GM19238 (cell line): ENCODE data around the gene ADORA3.

Experiments used
- DNase-seq: peaks from one replicate; pipeline ENCODE4 v3.0.0; 2011; ENCODE audit warnings: low spot score; ENCODE audit not compliant: insufficient read length

The ADORA3 gene

GRCh38 chr1:111507411-111508201, 4.2 kb upstream of the ADORA3 start:
- DNase-seq, result peak; percentile 58

- DNase-seq, result no peak
Measured at GRCh38 chr1:111506561-111506960, 3.1 kb upstream of the ADORA3 start.

- peak; percentile 47 for DNase-seq
Measured at GRCh38 chr1:111505641-111506119, 2.2 kb upstream of the ADORA3 start.

- DNase-seq, result no peak
Measured at GRCh38 chr1:111504097-111504496, 664 bp upstream of the ADORA3 start.

GRCh38 chr1:111501645-111502044, 1.8 kb downstream of the ADORA3 start:
- no peak for DNase-seq

GRCh38 chr1:111499026-111499785, 4.2 kb downstream of the ADORA3 start:
- no peak for DNase-seq

GRCh38 chr1:111497592-111497991, 5.8 kb downstream of the ADORA3 start:
- DNase-seq, result no peak

GRCh38 chr1:111496398-111496797, 7.0 kb downstream of the ADORA3 start:
- no peak for DNase-seq

- DNase-seq, result no peak
Measured at GRCh38 chr1:111491070-111491469, 12.4 kb downstream of the ADORA3 start.

- no peak for DNase-seq
Measured at GRCh38 chr1:111490220-111490619, 13.2 kb downstream of the ADORA3 start.

GRCh38 chr1:111489604-111490003, 13.8 kb downstream of the ADORA3 start:
- no peak for DNase-seq

- no peak for DNase-seq
Measured at GRCh38 chr1:111488669-111489068, 14.8 kb downstream of the ADORA3 start.

GRCh38 chr1:111487133-111487532, 16.3 kb downstream of the ADORA3 start:
- DNase-seq, result no peak

- DNase-seq, result no peak
Measured at GRCh38 chr1:111486431-111486830, 17.0 kb downstream of the ADORA3 start.

- no peak for DNase-seq
Measured at GRCh38 chr1:111484391-111485026, 18.9 kb downstream of the ADORA3 start.

GRCh38 chr1:111483876-111484275, 19.6 kb downstream of the ADORA3 start:
- DNase-seq, result no peak

- no peak for DNase-seq
Measured at GRCh38 chr1:111483166-111483565, 20.3 kb downstream of the ADORA3 start.

- peak; percentile 56 for DNase-seq
Measured at GRCh38 chr1:111481387-111482221, 21.8 kb downstream of the ADORA3 start.

GRCh38 chr1:111480674-111481073, 22.8 kb downstream of the ADORA3 start:
- DNase-seq, result no peak

- no peak for DNase-seq
Measured at GRCh38 chr1:111476761-111477309, 26.6 kb downstream of the ADORA3 start.

- DNase-seq, result no peak
Measured at GRCh38 chr1:111476214-111476613, 27.2 kb downstream of the ADORA3 start.
